ENCODE data around the gene ABHD16A. TPM values are rescaled to one million over a fixed set of nuclear protein-coding genes. Genes with fewer than 3 reads are reported as not detected.

Gene ABHD16A
- total and polyA plus RNA-seq, 2 of the 13 experiments (the other 11 are each of a cell fraction or from before 2014, with no cell fraction given): 43.5 to 45.4 TPM

DNA sequence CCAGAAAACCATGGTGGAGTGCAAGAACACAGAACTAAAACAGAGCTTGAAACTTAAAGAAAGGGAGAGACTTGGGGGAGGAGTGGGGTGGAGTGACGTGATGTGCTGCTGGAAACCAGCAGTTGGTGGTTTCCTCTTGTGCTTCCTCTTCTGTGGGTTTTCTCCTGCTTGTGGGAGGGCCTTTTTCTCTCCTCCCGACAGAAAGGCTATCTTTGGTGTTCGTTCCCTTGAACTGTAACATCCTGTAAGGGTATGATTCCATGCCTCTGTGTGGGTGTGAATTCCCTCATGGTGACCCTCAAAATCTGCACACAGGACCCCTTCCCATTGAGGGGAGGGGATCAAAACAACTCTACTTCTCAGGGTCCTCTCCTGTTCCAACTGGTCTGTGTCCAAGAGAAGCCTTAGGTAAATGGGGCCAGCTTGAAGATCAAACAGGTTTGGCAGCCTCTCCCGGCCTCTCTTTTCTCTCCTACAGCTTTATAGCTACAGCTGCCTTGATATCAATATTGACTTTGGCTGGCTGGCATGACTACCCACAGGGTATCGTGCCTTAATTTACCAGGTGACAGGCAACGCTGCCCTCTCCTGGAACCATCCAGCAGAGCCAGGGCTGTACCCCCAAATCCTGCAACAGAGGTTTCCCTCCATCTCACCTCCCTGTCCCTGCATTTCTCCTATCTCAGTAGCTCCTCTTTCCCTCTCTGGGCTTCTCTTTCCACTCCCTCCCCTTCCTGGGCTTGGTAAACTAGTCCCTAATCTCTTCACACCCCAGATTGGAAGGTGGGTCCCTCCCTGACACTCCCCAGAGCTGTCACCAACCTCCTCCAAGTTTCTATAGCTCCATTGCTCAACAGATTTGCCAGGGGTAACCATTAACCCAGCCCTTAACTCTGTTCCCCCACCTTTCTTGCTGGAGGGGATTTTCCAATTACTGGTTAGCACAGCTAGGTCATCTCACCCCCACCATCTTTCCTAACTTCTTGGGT lies 35.2 kb upstream of the ABHD16A start (continued):
- TF ChIP-seq ZFY (CRISPR knock-in tag; IDR thresholded peaks at IDR 0.05) (peak; percentile 38; the same call in 1 of the 2 replicates), NFE2L1 (CRISPR knock-in tag; IDR thresholded peaks at IDR 0.05; ENCODE audit: borderline replicate concordance) (no peak), ZNF205 (CRISPR knock-in tag; IDR thresholded peaks at IDR 0.05) (0 out of 2 replicates have a peak, but pooled peaks have one; percentile 73), FOXK1 (CRISPR knock-in tag; IDR thresholded peaks at IDR 0.05; ENCODE audit: borderline replicate concordance, low read depth) (peak; percentile 31; the same call in 1 of the 2 replicates), ZNF670 (CRISPR knock-in tag; IDR thresholded peaks at IDR 0.05; ENCODE audit: borderline replicate concordance) (no peak), ZNF790 (CRISPR knock-in tag; IDR thresholded peaks at IDR 0.05; ENCODE audit: borderline replicate concordance) (no peak), SIN3A (IDR thresholded peaks at IDR 0.05; ENCODE audit: borderline replicate concordance, low read depth, low read length) (peak; percentile 70), KDM1A (CRISPR knock-in tag; IDR thresholded peaks at IDR 0.05) (0 out of 2 replicates have a peak, but pooled peaks have one; percentile 22), ZSCAN20 (CRISPR knock-in tag; IDR thresholded peaks at IDR 0.05; ENCODE audit: borderline replicate concordance) (0 out of 2 replicates have a peak, but pooled peaks have one; percentile 67), SNAPC2 (CRISPR knock-in tag; IDR thresholded peaks at IDR 0.05) (peak; percentile 35; the same call in 1 of the 2 replicates), EP300 (IDR thresholded peaks at IDR 0.05; ENCODE audit: low read depth in 2 of 2, low read length in 2 of 2) (peak in 1 of 2 experiments; percentile 90; a peak in 2 of 4 replicates), EP300 (CRISPR knock-in tag; IDR thresholded peaks at IDR 0.05; ENCODE audit: borderline replicate concordance) (peak; percentile 82; the same call in 1 of the 2 replicates), MAZ (IDR thresholded peaks at IDR 0.05; ENCODE audit: borderline replicate concordance, low read depth, low read length) (peak; percentile 34; the same call in 1 of the 2 replicates), MAZ (CRISPR knock-in tag; IDR thresholded peaks at IDR 0.05; ENCODE audit: low read depth) (peak; percentile 79), RAD21 (CRISPR knock-in tag; IDR thresholded peaks at IDR 0.05) (peak; percentile 38; the same call in 1 of the 2 replicates), ZNF761 (CRISPR knock-in tag; conservative IDR thresholded peaks at IDR 0.05) (peak; percentile 34; the same call in 1 of the 2 replicates), KDM5A (IDR thresholded peaks at IDR 0.05; ENCODE audit: borderline replicate concordance, low read length) (no peak), GATA4 (IDR thresholded peaks at IDR 0.05; ENCODE audit: borderline replicate concordance, low read depth) (peak; percentile 41; the same call in 1 of the 2 replicates), SALL1 (CRISPR knock-in tag; IDR thresholded peaks at IDR 0.05) (peak; percentile 77), SMYD3 (CRISPR knock-in tag; IDR thresholded peaks at IDR 0.05) (peak; percentile 93), TAF1 (CRISPR knock-in tag; IDR thresholded peaks at IDR 0.05) (no peak), NR2F6 (IDR thresholded peaks at IDR 0.05) (peak; percentile 69; the same call in 1 of the 2 replicates), NR2F6 (CRISPR knock-in tag; IDR thresholded peaks at IDR 0.05) (peak; percentile 76), TGIF2 (CRISPR knock-in tag; IDR thresholded peaks at IDR 0.05) (peak; percentile 94), NCOA2 (CRISPR knock-in tag; IDR thresholded peaks at IDR 0.05) (peak; percentile 89), ZNF724P (CRISPR knock-in tag; IDR thresholded peaks at IDR 0.05; ENCODE audit: borderline replicate concordance) (0 out of 2 replicates have a peak, but pooled peaks have one; percentile 18), ZNF589 (CRISPR knock-in tag; conservative IDR thresholded peaks at IDR 0.05) (peak; percentile 46; the same call in 1 of the 2 replicates)
- TF ChIP-seq, protein P1, sequence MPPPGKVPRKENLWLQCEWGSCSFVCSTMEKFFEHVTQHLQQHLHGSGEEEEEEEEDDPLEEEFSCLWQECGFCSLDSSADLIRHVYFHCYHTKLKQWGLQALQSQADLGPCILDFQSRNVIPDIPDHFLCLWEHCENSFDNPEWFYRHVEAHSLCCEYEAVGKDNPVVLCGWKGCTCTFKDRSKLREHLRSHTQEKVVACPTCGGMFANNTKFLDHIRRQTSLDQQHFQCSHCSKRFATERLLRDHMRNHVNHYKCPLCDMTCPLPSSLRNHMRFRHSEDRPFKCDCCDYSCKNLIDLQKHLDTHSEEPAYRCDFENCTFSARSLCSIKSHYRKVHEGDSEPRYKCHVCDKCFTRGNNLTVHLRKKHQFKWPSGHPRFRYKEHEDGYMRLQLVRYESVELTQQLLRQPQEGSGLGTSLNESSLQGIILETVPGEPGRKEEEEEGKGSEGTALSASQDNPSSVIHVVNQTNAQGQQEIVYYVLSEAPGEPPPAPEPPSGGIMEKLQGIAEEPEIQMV (CRISPR knock-in tag; IDR thresholded peaks at IDR 0.05; ENCODE audit: low read depth): peak; percentile 83
- TF ChIP-seq, protein P2, sequence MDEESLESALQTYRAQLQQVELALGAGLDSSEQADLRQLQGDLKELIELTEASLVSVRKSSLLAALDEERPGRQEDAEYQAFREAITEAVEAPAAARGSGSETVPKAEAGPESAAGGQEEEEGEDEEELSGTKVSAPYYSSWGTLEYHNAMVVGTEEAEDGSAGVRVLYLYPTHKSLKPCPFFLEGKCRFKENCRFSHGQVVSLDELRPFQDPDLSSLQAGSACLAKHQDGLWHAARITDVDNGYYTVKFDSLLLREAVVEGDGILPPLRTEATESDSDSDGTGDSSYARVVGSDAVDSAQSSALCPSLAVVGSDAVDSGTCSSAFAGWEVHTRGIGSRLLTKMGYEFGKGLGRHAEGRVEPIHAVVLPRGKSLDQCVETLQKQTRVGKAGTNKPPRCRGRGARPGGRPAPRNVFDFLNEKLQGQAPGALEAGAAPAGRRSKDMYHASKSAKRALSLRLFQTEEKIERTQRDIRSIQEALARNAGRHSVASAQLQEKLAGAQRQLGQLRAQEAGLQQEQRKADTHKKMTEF (CRISPR knock-in tag; IDR thresholded peaks at IDR 0.05): peak; percentile 20; the same call in 1 of the 2 replicates
